WTC11 (cell line): ENCODE measurements around the gene MORN2. TPM values are rescaled to one million over a fixed set of nuclear protein-coding genes. Genes with fewer than 3 reads are reported as not detected.

Experiments used
- ATAC-seq: fragments of 200-7000 bp; cut with Tn5 transposase; 2 replicates; pipeline ENCODE4 v1.10.0; 2021; ENCODE audit warnings: mild to moderate bottlenecking, moderate library complexity
- CTCF ChIA-PET: fragments of 300-600 bp; sonication (Branson Sonifier 250); formaldehyde crosslinking; loops from one replicate; lab custom pipeline; 2021; ENCODE audit warnings: antibody characterized with exemption; lab: Charles Lee
- POLR2A ChIA-PET: fragments of 350-600 bp; sonication (Branson Sonifier 250); formaldehyde crosslinking; loops from one replicate; lab custom pipeline; 2021; ENCODE audit warnings: antibody characterized with exemption; lab: Charles Lee
- DNase-seq: peaks from one replicate; pipeline ENCODE4 v3.0.0; 2021; ENCODE audit warnings: low spot score
- H3K27ac Mint-ChIP-seq: 2 replicates; pipeline ENCODE4 v1.8.0; 2021; ENCODE audit warnings: mixed read lengths
- H3K27me3 Mint-ChIP-seq: 2 replicates; pipeline ENCODE4 v1.8.0; 2021; ENCODE audit warnings: low read depth, mild to moderate bottlenecking, moderate library complexity, mixed read lengths
- H3K36me3 Mint-ChIP-seq: 2 replicates; pipeline ENCODE4 v1.8.0; 2021; ENCODE audit warnings: mixed read lengths
- H3K4me1 Mint-ChIP-seq: 2 replicates; pipeline ENCODE4 v1.8.0; 2022; ENCODE audit warnings: mixed read lengths
- H3K4me3 Mint-ChIP-seq: 2 replicates; pipeline ENCODE4 v1.8.0; 2021; ENCODE audit warnings: mild to moderate bottlenecking, moderate library complexity, mixed read lengths
- H3K9me3 Mint-ChIP-seq: 2 replicates; pipeline ENCODE4 v1.8.0; 2021; ENCODE audit warnings: mixed read lengths
- ATF1 ChIP-seq: sonication (generic); formaldehyde crosslinking; IDR thresholded peaks from 2 replicates; pipeline ENCODE4 v1.8.1; 2023; ENCODE audit warnings: mild to moderate bottlenecking, moderate library complexity, missing genetic modification reagents
- ATF2 ChIP-seq: sonication (generic); formaldehyde crosslinking; IDR thresholded peaks from 2 replicates; pipeline ENCODE4 v1.8.1; 2022; ENCODE audit warnings: low read depth, missing genetic modification reagents, borderline replicate concordance
- CREB1 ChIP-seq: sonication (generic); formaldehyde crosslinking; IDR thresholded peaks from 2 replicates; pipeline ENCODE4 v1.8.0; 2023; ENCODE audit warnings: mild to moderate bottlenecking, missing genetic modification reagents
- E2F1 ChIP-seq: sonication (generic); formaldehyde crosslinking; IDR thresholded peaks from 2 replicates; pipeline ENCODE4 v1.8.0; 2022; ENCODE audit warnings: mild to moderate bottlenecking, missing genetic modification reagents
- ESRRA ChIP-seq: sonication (generic); formaldehyde crosslinking; IDR thresholded peaks from 2 replicates; pipeline ENCODE4 v1.8.1; 2022; ENCODE audit warnings: mild to moderate bottlenecking, missing genetic modification reagents, borderline replicate concordance
- FOXP1 ChIP-seq: sonication (generic); formaldehyde crosslinking; IDR thresholded peaks from 2 replicates; pipeline ENCODE4 v1.8.0; 2022; ENCODE audit warnings: missing genetic modification reagents, mild to moderate bottlenecking, moderate library complexity, borderline replicate concordance
- GRHL2 ChIP-seq: fragments of 250-450 bp; sonication (Bioruptor Pico); IDR thresholded peaks from 2 replicates; pipeline ENCODE4 v1.8.0; 2022; ENCODE audit warnings: mild to moderate bottlenecking, moderate library complexity; ENCODE audit not compliant: insufficient replicate concordance, severe bottlenecking
- GTF2I ChIP-seq: fragments of 250-450 bp; sonication (Bioruptor Pico); conservative IDR thresholded peaks from 2 replicates; pipeline ENCODE4 v1.4.0; 2021; ENCODE audit warnings: mild to moderate bottlenecking
- HMGA2 ChIP-seq: fragments of 250-450 bp; sonication (Bioruptor Pico); IDR thresholded peaks from 2 replicates; pipeline ENCODE4 v1.4.0; 2021; ENCODE audit warnings: mild to moderate bottlenecking, moderate library complexity
- MYBL2 ChIP-seq: sonication (generic); formaldehyde crosslinking; IDR thresholded peaks from 2 replicates; pipeline ENCODE4 v1.8.1; 2023; ENCODE audit warnings: mild to moderate bottlenecking, moderate library complexity, missing genetic modification reagents
- NR1H2 ChIP-seq: sonication (generic); formaldehyde crosslinking; IDR thresholded peaks from 2 replicates; pipeline ENCODE4 v1.9.0; 2021; ENCODE audit warnings: mild to moderate bottlenecking, moderate library complexity, missing genetic modification reagents
- RORB ChIP-seq: fragments of 250-450 bp; sonication (Bioruptor Pico); IDR thresholded peaks from 2 replicates; pipeline ENCODE4 v1.9.0; 2021; ENCODE audit warnings: mild to moderate bottlenecking
- SP1 ChIP-seq: sonication (generic); formaldehyde crosslinking; conservative IDR thresholded peaks from 2 replicates; pipeline ENCODE4 v1.8.1; 2022; ENCODE audit warnings: missing genetic modification reagents
- TEAD4 ChIP-seq: sonication (generic); formaldehyde crosslinking; IDR thresholded peaks from 2 replicates; pipeline ENCODE4 v1.8.0; 2022; ENCODE audit warnings: mild to moderate bottlenecking, missing genetic modification reagents
- ZNF219 ChIP-seq: sonication (generic); formaldehyde crosslinking; IDR thresholded peaks from 2 replicates; pipeline ENCODE4 v1.8.0; 2023; ENCODE audit warnings: missing genetic modification reagents, mild to moderate bottlenecking, borderline replicate concordance
- ZNF263 ChIP-seq: sonication (generic); formaldehyde crosslinking; IDR thresholded peaks from 2 replicates; pipeline ENCODE4 v1.8.1; 2022; ENCODE audit warnings: low read depth, mild to moderate bottlenecking, moderate library complexity, missing genetic modification reagents
- ZNF317 ChIP-seq: sonication (generic); formaldehyde crosslinking; IDR thresholded peaks from 2 replicates; pipeline ENCODE4 v1.8.1; 2023; ENCODE audit warnings: low read depth, mild to moderate bottlenecking, moderate library complexity, missing genetic modification reagents, borderline replicate concordance
- total RNA-seq: library from RNA; stranded (reverse); gene quantifications from 3 replicates; pipeline ENCODE4 v1.2.3, GENCODE V29; 2021
- TF ChIP-seq, protein P1 (sequence below): sonication (generic); formaldehyde crosslinking; IDR thresholded peaks from 2 replicates; pipeline ENCODE4 v1.8.0; 2023; ENCODE audit warnings: mild to moderate bottlenecking, missing genetic modification reagents
- TF ChIP-seq, protein P2 (sequence below): fragments of 250-450 bp; sonication (Bioruptor Pico); IDR thresholded peaks from 2 replicates; pipeline ENCODE4 v1.9.0; 2021; ENCODE audit warnings: mild to moderate bottlenecking, borderline replicate concordance
- TF ChIP-seq, protein P3 (sequence below): sonication (generic); formaldehyde crosslinking; IDR thresholded peaks from 2 replicates; pipeline ENCODE4 v1.8.1; 2022; ENCODE audit warnings: mild to moderate bottlenecking, missing genetic modification reagents, moderate library complexity, borderline replicate concordance

MORN2 gene
- total RNA-seq, 1 experiment from 2014 or later = 5.9 TPM

- CTCF ChIA-PET = interaction anchor here (1.1 to 3.1 kb wide), 3 partner anchors 25 to 47 kb away, joined by 3 to 10 read pairs (median 4); no protein-coding TSS in a partner anchor
Measured at GRCh38 chr2:38900726-38901125, 24.9 kb downstream of the MORN2 start.

DNA sequence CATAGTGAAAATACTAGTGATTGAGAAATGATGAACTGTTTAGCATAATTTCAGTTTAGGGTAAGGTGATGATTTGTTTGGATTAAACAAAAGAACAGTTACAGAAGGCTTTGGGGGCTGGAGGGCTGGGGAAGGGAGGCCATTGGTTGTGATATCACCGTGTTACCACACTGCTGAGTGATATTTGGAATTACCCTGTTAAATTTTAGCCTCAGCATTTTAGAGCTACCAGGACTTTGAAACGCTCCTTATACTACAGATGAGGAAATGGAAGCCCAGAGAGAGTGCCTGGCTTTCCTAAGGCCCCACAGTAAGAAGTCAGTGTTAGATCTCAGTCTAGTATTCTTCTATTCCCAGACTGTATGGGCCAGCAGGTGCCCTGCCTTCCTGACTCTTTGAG, 29.5 kb downstream of the MORN2 start:
- Mint-ChIP-seq H3K4me3 (no peak overlapping the region), H3K9me3 (no peaks in the 10 kb centered on the region), H3K27me3 (no peaks in the 10 kb centered on the region), H3K36me3 (no peaks in the 10 kb centered on the region), H3K4me1 (no peaks in the 10 kb centered on the region), H3K27ac (no peak overlapping the region)
- ChIA-PET CTCF (no interaction called here), POLR2A (no interaction called here)
- DNase-seq (no peak), ATAC-seq (no peak)
- TF ChIP-seq TEAD4 (CRISPR knock-in tag) (no peak), CREB1 (CRISPR knock-in tag) (no peak), NR1H2 (CRISPR knock-in tag) (no peak), ZNF263 (CRISPR knock-in tag) (no peak), E2F1 (CRISPR knock-in tag) (no peak), ATF1 (CRISPR knock-in tag) (no peak), ESRRA (CRISPR knock-in tag) (no peak), ZNF317 (CRISPR knock-in tag) (no peak), GRHL2 (no peak), GTF2I (CRISPR knock-in tag) (no peak), FOXP1 (no peak), MYBL2 (CRISPR knock-in tag) (no peak), RORB (CRISPR knock-in tag) (no peak), ATF2 (CRISPR knock-in tag) (no peak)
- TF ChIP-seq, protein P1, sequence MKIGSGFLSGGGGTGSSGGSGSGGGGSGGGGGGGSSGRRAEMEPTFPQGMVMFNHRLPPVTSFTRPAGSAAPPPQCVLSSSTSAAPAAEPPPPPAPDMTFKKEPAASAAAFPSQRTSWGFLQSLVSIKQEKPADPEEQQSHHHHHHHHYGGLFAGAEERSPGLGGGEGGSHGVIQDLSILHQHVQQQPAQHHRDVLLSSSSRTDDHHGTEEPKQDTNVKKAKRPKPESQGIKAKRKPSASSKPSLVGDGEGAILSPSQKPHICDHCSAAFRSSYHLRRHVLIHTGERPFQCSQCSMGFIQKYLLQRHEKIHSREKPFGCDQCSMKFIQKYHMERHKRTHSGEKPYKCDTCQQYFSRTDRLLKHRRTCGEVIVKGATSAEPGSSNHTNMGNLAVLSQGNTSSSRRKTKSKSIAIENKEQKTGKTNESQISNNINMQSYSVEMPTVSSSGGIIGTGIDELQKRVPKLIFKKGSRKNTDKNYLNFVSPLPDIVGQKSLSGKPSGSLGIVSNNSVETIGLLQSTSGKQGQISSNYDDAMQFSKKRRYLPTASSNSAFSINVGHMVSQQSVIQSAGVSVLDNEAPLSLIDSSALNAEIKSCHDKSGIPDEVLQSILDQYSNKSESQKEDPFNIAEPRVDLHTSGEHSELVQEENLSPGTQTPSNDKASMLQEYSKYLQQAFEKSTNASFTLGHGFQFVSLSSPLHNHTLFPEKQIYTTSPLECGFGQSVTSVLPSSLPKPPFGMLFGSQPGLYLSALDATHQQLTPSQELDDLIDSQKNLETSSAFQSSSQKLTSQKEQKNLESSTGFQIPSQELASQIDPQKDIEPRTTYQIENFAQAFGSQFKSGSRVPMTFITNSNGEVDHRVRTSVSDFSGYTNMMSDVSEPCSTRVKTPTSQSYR (CRISPR knock-in tag) = no peak
- TF ChIP-seq, protein P2, sequence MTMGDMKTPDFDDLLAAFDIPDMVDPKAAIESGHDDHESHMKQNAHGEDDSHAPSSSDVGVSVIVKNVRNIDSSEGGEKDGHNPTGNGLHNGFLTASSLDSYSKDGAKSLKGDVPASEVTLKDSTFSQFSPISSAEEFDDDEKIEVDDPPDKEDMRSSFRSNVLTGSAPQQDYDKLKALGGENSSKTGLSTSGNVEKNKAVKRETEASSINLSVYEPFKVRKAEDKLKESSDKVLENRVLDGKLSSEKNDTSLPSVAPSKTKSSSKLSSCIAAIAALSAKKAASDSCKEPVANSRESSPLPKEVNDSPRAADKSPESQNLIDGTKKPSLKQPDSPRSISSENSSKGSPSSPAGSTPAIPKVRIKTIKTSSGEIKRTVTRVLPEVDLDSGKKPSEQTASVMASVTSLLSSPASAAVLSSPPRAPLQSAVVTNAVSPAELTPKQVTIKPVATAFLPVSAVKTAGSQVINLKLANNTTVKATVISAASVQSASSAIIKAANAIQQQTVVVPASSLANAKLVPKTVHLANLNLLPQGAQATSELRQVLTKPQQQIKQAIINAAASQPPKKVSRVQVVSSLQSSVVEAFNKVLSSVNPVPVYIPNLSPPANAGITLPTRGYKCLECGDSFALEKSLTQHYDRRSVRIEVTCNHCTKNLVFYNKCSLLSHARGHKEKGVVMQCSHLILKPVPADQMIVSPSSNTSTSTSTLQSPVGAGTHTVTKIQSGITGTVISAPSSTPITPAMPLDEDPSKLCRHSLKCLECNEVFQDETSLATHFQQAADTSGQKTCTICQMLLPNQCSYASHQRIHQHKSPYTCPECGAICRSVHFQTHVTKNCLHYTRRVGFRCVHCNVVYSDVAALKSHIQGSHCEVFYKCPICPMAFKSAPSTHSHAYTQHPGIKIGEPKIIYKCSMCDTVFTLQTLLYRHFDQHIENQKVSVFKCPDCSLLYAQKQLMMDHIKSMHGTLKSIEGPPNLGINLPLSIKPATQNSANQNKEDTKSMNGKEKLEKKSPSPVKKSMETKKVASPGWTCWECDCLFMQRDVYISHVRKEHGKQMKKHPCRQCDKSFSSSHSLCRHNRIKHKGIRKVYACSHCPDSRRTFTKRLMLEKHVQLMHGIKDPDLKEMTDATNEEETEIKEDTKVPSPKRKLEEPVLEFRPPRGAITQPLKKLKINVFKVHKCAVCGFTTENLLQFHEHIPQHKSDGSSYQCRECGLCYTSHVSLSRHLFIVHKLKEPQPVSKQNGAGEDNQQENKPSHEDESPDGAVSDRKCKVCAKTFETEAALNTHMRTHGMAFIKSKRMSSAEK (CRISPR knock-in tag) = no peak
- TF ChIP-seq, protein P3, sequence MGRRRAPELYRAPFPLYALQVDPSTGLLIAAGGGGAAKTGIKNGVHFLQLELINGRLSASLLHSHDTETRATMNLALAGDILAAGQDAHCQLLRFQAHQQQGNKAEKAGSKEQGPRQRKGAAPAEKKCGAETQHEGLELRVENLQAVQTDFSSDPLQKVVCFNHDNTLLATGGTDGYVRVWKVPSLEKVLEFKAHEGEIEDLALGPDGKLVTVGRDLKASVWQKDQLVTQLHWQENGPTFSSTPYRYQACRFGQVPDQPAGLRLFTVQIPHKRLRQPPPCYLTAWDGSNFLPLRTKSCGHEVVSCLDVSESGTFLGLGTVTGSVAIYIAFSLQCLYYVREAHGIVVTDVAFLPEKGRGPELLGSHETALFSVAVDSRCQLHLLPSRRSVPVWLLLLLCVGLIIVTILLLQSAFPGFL = no peak

More at GRCh38 chr2:38900726-38901125, 24.9 kb downstream of the MORN2 start:
- Mint-ChIP-seq H3K27me3 (no peaks in the 10 kb centered on the region), H3K4me3 (no peak overlapping the region), H3K36me3 (no peaks in the 10 kb centered on the region), H3K4me1 (no peaks in the 10 kb centered on the region), H3K9me3 (no peaks in the 10 kb centered on the region), H3K27ac (no peak overlapping the region)
- DNase-seq = no peak
- POLR2A ChIA-PET = interaction anchor here (0.6 kb wide), 1 partner anchor 14 kb away, joined by 8 read pairs; no protein-coding TSS in a partner anchor
- no peak for ATAC-seq
- no peak for TF ChIP-seq SP1 (CRISPR knock-in tag)
- no peak for TF ChIP-seq ZNF219 (CRISPR knock-in tag)
- TF ChIP-seq HMGA2 = no peak
